AG09319 (cell line): ENCODE measurements around the gene GPX2.
A peak's percentile ranks its signal among the peaks of the same experiment; 100 is the strongest.

Experiments used
- DNase-seq: peaks from one replicate; pipeline ENCODE4 v3.0.0-alpha.2; 2010; ENCODE audit warnings: low read depth; ENCODE audit errors: extremely low read depth
- CTCF ChIP-seq: IDR thresholded peaks from 2 replicates; pipeline ENCODE4 v1.5.1; 2011; ENCODE audit warnings: low read depth, mild to moderate bottlenecking, inconsistent platforms, low read length, moderate library complexity

GPX2 gene

GRCh38 chr14:64938972-64939816 is 3.4 kb downstream of the GPX2 start:
- no peak for DNase-seq
- TF ChIP-seq CTCF, result no peak

GRCh38 chr14:64937821-64938193 is 4.7 kb downstream of the GPX2 start:
- TF ChIP-seq CTCF, result peak; percentile 8
- no peak for DNase-seq

GRCh38 chr14:64937171-64937820 is 5.2 kb downstream of the GPX2 start:
- TF ChIP-seq CTCF, result no peak
- DNase-seq, result no peak

- no peak for TF ChIP-seq CTCF
- no peak for DNase-seq
These were observed 7.0 kb downstream of the GPX2 start for GRCh38 chr14:64935508-64935907.

GRCh38 chr14:64934338-64934929 is 8.1 kb downstream of the GPX2 start:
- no peak for TF ChIP-seq CTCF
- no peak for DNase-seq

- TF ChIP-seq CTCF, result no peak
- no peak for DNase-seq
These were observed 10.3 kb downstream of the GPX2 start for GRCh38 chr14:64932231-64932630.

- TF ChIP-seq CTCF, result no peak
- no peak for DNase-seq
These were observed 11.4 kb downstream of the GPX2 start for GRCh38 chr14:64931123-64931522.
